CD4-positive, CD25-positive, alpha-beta regulatory T cell (primary cell): ENCODE measurements around the gene RPH3AL. TPM values are rescaled to one million over a fixed set of nuclear protein-coding genes. Genes with fewer than 3 reads are reported as not detected.
A peak's percentile ranks its signal among the peaks of the same experiment; 100 is the strongest.

Experiments used
- ATAC-seq, 2 donors: fragments of 150-1000 bp; cut with Tn5 transposase; one replicate each; pipeline ENCODE4 v1.10.0; 2021; ENCODE audit warnings: low read depth in 2 of 2, moderate number of reproducible peaks in 2 of 2, moderate library complexity in 1 of 2
- DNase-seq, 3 donors: peaks; one replicate each; pipeline versions ENCODE4 v3.0.0 to v3.0.0-alpha.2; 2012 to 2022; ENCODE audit warnings: mixed read lengths in 1 of 3
- H3K27ac ChIP-seq: one replicate; pipeline ENCODE4 v1.7.0; 2013; ENCODE audit warnings: mild to moderate bottlenecking, low read length; ENCODE audit not compliant: insufficient read depth, poor library complexity, severe bottlenecking
- H3K27me3 ChIP-seq: one replicate; pipeline ENCODE4 v1.7.0; 2013; ENCODE audit warnings: low read length; ENCODE audit not compliant: control insufficient read depth, insufficient read depth
- H3K36me3 ChIP-seq: one replicate; pipeline ENCODE4 v1.7.0; 2013; ENCODE audit warnings: mild to moderate bottlenecking, low read length, moderate library complexity; ENCODE audit not compliant: control insufficient read depth, insufficient read depth
- H3K4me1 ChIP-seq: 2 replicates; pipeline ENCODE4 v1.7.0; 2013; ENCODE audit warnings: mild to moderate bottlenecking, low read length; ENCODE audit not compliant: insufficient read depth, control insufficient read depth, poor library complexity, severe bottlenecking
- H3K4me3 ChIP-seq: one replicate; pipeline ENCODE4 v1.7.0; 2013; ENCODE audit warnings: low read depth, mild to moderate bottlenecking, low read length, moderate library complexity
- H3K9me3 ChIP-seq, 2 experiments: 1 replicate in 1 of 2; 2 replicates in 1 of 2; pipeline ENCODE4 v1.7.0; 2013; ENCODE audit warnings: low read length in 2 of 2, mild to moderate bottlenecking in 1 of 2, moderate library complexity in 1 of 2; ENCODE audit not compliant: control insufficient read depth in 2 of 2
- H3K27ac Mint-ChIP-seq, 3 donors: one replicate each; pipeline ENCODE4 v1.8.0; 2020 to 2022; ENCODE audit warnings: mild to moderate bottlenecking in 3 of 3, mixed read lengths in 3 of 3, moderate library complexity in 2 of 3
- H3K27me3 Mint-ChIP-seq: one replicate; pipeline ENCODE4 v1.8.0; 2022; ENCODE audit warnings: mild to moderate bottlenecking, mixed read lengths
- H3K36me3 Mint-ChIP-seq: one replicate; pipeline ENCODE4 v1.8.0; 2020; ENCODE audit warnings: mixed read lengths
- H3K4me1 Mint-ChIP-seq, 4 donors: one replicate each; pipeline ENCODE4 v1.8.0; 2020 to 2022; ENCODE audit warnings: mixed read lengths in 4 of 4, mild to moderate bottlenecking in 1 of 4
- H3K4me3 Mint-ChIP-seq, 4 donors: one replicate each; pipeline ENCODE4 v1.8.0; 2020 to 2022; ENCODE audit warnings: mild to moderate bottlenecking in 4 of 4, mixed read lengths in 4 of 4, moderate library complexity in 3 of 4
- H3K9me3 Mint-ChIP-seq, 7 donors: one replicate each; pipeline ENCODE4 v1.8.0; 2020 to 2022; ENCODE audit warnings: mixed read lengths in 7 of 7, mild to moderate bottlenecking in 3 of 7, moderate library complexity in 2 of 7
- polyA plus RNA-seq, 4 donors: library from polyadenylated mRNA; unstranded; fragments of 300-500 nt; fragmentation: Illumina TruSeq; gene quantifications; one replicate each; pipeline ENCODE4 v1.2.3, GENCODE V29; 2021
- total RNA-seq: library from RNA; stranded (reverse); gene quantifications from one replicate; pipeline ENCODE4 v1.2.3, GENCODE V29; 2022

RPH3AL gene
- total and polyA plus RNA-seq, 5 donors from 2014 or later: 0.65 to 5.6 (median 3.0) TPM

DNA sequence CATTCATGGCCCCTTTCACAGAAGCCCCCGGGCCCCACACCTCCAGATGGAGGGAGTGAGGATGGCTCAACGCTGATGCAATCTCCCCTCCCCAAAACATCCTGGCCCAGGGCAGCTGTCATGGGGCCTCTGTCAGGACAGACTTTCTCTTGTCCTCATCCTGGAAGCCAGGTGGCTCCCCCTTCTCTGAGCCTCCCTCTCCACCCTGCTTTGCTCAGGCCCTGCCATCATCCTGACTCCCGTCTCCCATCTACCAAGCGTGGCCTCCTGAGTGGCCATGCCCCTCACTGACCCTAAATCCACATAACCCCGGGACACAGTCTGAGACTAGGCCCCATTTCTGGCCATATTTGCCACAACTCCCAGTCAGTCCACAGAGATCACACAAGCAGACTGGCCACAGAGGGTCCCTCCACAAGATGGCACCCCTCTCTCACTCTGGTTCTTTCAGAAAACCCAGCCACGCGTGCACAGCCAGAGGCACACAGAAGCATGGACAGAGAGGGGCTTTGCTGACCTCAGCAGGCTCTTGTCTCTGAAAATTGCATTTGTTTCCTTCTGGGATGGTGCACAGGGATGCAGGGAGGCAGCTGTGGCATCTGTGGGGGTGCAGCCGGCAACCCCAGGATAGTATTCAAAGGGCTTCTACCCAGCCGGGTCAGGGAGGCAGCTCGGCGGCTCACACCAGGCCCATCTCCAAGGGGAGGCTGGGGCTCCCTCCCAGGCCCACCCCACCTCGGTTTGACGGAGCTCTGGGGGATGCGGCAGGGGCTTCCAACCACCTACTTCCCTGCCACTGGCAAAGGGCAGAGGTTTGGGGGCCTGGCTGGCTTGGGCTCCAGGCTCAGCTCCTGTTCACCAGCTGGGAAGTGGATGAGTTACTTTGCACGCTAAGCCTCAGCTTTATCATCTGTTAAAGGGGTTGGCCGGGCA is 188.0 kb downstream of the RPH3AL start:
- DNase-seq (peak in 2 of 3 donors; percentile 26 to 29), ATAC-seq (no peak)
- Mint-ChIP-seq H3K9me3 (no peaks in the 10 kb centered on the region), H3K27ac (peak overlapping the region in 1 of 3 donors; percentile 34), H3K4me1 (no peaks in the 10 kb centered on the region), H3K4me3 (no peak overlapping the region), H3K27me3 (no peaks in the 10 kb centered on the region), H3K36me3 (no peaks in the 10 kb centered on the region)
- Histone ChIP-seq H3K36me3 (no peaks in the 10 kb centered on the region), H3K9me3 (no peaks in the 10 kb centered on the region), H3K4me1 (no peaks in the 10 kb centered on the region), H3K27me3 (no peaks in the 10 kb centered on the region), H3K4me3 (no peak overlapping the region), H3K27ac (no peak overlapping the region)

DNA sequence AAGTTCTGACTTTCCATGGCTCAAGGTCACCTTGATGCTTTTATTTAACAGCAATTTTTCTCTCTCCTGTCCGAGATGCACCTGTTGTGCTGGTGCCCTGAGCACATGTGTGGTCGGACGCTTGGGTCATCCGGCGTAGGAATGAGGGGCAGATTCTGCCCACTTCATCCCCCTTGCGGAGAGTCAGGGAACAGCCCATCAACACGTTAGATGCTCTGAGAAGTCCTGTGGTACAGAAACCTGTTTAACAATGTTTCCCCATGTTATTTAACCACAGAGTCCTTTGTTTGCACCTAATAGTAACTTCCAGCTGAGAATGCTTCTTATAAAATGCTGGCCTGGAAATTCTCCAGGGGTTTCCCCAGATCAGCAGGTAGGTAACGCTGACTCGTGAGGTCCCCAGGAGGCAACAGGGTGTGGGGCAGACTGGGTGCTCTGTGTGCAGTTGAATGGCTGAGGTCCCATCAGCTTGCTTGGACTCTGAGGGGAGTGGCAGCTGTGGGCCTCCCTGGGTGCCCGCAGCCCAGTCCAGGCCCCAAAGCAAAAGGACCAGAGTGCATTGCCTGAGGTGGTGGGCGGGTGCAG is 189.0 kb downstream of the RPH3AL start:
- no peaks in the 10 kb centered on the region for H3K9me3 Mint-ChIP-seq
- no peak for DNase-seq

DNA sequence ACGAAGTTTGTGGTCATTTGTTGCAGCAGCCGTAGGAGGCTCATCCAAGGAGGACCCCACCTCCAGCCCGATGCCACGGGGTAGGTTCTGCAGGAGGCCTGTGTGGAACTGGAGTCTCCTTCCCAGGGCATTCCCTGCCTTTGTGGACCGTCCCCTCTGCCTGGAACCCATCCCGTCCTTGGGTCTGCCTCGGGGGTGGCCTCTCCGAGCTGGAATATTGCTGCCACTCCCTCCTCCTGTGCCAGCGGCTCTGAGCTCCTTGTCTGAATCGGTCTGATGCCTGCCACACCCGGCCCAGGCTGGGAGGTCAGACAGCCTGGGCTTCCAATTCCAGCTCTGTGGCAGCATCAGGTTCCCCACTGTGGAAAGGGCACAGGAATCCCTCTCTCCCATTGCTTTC is 189.9 kb downstream of the RPH3AL start:
- no peaks in the 10 kb centered on the region for H3K4me1 ChIP-seq
- H3K36me3 Mint-ChIP-seq: no peaks in the 10 kb centered on the region
- H3K27me3 Mint-ChIP-seq: no peaks in the 10 kb centered on the region
- no peaks in the 10 kb centered on the region for H3K27me3 ChIP-seq
- H3K36me3 ChIP-seq: no peaks in the 10 kb centered on the region
- no peak overlapping the region for H3K27ac Mint-ChIP-seq
- H3K9me3 ChIP-seq: no peaks in the 10 kb centered on the region
- no peak for ATAC-seq
- no peak overlapping the region for H3K4me3 ChIP-seq
- no peak for DNase-seq
- H3K4me1 Mint-ChIP-seq: no peaks in the 10 kb centered on the region
- no peak overlapping the region for H3K27ac ChIP-seq
- H3K9me3 Mint-ChIP-seq: no peaks in the 10 kb centered on the region
- no peak overlapping the region for H3K4me3 Mint-ChIP-seq

More for the DNA sequence above, 189.0 kb downstream of the RPH3AL start:
- Histone ChIP-seq H3K4me1 (no peaks in the 10 kb centered on the region), H3K27me3 (no peaks in the 10 kb centered on the region), H3K4me3 (no peak overlapping the region), H3K36me3 (no peaks in the 10 kb centered on the region), H3K27ac (no peak overlapping the region), H3K9me3 (no peaks in the 10 kb centered on the region)
- H3K4me3 Mint-ChIP-seq: no peak overlapping the region
- no peaks in the 10 kb centered on the region for H3K36me3 Mint-ChIP-seq
- H3K27me3 Mint-ChIP-seq: no peaks in the 10 kb centered on the region
- ATAC-seq: no peak
- H3K27ac Mint-ChIP-seq: peak overlapping the region in 1 of 3 donors; percentile 9
- H3K4me1 Mint-ChIP-seq: no peaks in the 10 kb centered on the region

Other genes with a start within 250 kb of the RPH3AL start
- not detected for gene SCGB1C2, start 215.2 kb downstream of the RPH3AL start, total RNA-seq
- not detected for gene SCGB1C2, start 215.2 kb downstream of the RPH3AL start, polyA plus RNA-seq
- gene DOC2B, start 171.2 kb downstream of the RPH3AL start, total RNA-seq: not detected
- not detected for gene DOC2B, start 171.2 kb downstream of the RPH3AL start, polyA plus RNA-seq
- gene RFLNB, start 93.1 kb upstream of the RPH3AL start, total RNA-seq: 33.9 TPM
- gene RFLNB, start 93.1 kb upstream of the RPH3AL start, polyA plus RNA-seq: 10 to 100 TPM; 11.9 to 21.6 (median 15.0) TPM